GM15510 (cell line): ENCODE measurements around the gene KHK.
A peak's percentile ranks its signal among the peaks of the same experiment; 100 is the strongest.

Experiments used
- POLR2A ChIP-seq: IDR thresholded peaks from 3 replicates; pipeline ENCODE4 v1.6.1; 2011; ENCODE audit warnings: borderline replicate concordance; ENCODE audit not compliant: insufficient read length; ENCODE audit errors: extremely low read depth

Gene KHK

DNA sequence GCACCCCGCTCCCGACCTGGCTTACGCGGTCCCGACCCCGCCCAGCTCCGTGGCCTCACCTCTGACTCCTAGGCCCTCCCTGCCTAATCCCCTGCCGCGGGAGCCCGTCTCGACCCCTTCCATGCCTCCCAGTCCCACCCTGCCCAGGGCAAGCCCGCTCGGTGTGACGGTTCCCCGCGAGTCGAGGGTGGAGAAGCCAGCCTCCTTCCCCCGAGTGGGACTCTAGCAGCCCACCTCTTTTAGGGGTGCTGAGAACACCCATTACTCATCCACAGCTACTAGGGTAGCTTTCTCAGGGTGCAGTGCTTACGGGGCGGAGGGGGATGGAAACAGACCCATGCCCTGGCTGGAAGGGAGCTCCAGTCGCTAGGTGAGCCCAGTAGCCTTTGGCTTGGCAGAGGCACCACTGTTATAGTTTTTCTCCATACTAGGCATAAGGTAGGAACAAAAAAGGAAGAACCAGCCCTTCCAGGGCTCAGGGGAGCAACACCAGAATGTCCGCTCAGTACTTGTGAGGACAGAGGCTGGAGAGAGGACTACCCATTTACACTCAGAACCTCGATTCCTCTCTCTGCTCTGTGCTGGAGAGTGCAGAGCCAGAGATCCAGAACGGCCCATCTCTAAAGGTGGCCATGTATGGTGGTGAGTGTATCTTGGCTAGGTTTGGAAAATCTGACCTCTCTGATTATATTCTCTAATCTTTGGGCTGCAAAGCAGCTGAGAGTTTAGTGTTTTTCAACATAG lies 34.5 kb upstream of the KHK start:
- TF ChIP-seq POLR2A, result no peak

DNA sequence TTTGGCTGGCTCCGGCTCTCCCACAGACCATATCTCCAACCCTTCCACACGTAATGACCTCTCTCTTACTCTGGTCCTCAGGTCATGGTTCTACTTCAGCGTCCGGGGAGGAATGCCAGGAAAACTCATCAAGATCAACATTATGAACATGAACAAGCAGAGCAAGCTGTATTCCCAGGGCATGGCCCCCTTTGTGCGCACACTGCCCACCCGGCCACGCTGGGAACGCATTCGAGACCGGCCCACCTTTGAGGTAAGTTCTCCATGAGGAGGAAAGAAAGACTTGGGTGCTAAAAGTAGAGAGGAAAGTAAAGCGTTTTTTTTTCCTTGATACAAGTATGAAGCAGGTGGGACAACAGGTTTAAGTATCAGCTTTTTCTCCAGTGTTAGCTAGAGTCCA lies 33.3 kb upstream of the KHK start:
- TF ChIP-seq POLR2A, result no peak

DNA sequence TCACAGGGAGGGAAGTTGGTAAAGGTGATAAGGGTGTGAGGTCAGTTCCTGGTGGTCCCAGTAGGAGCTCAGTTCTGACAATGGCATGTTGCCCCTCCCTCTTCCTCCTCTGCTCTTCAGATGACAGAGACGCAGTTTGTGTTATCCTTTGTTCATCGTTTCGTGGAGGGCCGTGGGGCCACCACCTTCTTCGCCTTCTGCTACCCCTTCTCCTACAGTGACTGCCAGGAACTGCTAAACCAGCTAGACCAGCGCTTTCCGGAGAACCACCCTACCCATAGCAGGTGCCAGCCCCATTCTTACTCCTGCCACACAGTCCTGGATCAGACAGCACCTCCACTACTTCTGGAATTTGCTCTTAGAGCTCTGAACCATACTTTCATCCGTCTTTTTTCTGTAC lies 32.8 kb upstream of the KHK start:
- TF ChIP-seq POLR2A, result no peak

DNA sequence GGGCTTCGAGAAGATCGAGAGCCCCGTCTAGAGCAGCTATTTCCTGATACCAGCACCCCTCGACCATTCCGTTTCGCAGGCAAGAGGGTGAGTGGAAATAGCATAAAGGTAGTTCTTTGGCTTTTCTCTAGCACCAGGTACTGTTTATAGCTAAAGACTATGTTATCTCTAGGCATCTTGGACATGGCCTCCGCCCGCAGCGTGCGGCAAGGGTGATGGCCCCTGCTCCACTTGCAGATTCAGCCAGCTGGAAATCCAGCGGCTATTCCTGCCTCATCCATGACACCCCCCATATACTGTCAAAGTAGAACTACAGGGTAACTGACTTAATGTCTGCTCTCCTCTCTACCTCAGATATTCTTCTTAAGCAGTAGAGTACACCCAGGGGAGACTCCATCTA lies 31.9 kb upstream of the KHK start:
- no peak for TF ChIP-seq POLR2A

DNA sequence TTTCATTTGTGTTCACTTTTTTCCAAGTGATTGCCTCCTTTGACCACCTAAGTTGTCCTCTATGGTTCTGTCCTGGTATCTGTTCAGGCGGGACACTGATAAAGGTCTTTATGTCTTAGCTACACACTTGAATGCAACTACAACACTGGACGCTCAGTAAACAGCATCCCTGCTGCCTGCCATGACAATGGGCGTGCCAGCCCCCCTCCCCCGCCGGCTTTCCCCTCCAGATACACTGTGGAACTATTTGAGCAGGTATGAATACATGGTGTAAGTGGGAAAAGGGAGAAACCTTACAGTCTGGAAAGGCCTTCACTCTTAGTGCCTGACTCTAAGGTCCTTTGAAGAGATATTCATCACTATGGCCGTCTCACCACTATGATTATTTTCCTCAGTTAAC lies 29.4 kb upstream of the KHK start:
- no peak for TF ChIP-seq POLR2A

DNA sequence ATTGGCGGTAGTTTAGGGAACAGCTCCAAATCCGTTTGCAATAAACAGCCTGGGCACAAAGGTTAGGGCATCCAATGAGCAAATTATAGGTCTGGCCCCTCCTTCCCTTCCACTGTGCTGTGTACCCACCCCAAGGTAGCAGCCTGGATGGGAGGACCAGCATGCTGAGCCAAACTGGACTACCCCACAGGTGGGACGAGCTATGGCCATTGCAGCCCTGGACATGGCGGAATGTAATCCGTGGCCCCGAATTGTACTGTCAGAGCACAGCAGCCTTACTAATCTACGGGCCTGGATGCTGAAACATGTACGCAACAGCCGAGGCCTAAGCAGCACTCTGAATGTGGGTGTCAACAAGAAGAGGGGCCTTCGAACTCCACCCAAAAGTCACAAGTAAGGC lies 28.4 kb upstream of the KHK start:
- TF ChIP-seq POLR2A, result no peak

DNA sequence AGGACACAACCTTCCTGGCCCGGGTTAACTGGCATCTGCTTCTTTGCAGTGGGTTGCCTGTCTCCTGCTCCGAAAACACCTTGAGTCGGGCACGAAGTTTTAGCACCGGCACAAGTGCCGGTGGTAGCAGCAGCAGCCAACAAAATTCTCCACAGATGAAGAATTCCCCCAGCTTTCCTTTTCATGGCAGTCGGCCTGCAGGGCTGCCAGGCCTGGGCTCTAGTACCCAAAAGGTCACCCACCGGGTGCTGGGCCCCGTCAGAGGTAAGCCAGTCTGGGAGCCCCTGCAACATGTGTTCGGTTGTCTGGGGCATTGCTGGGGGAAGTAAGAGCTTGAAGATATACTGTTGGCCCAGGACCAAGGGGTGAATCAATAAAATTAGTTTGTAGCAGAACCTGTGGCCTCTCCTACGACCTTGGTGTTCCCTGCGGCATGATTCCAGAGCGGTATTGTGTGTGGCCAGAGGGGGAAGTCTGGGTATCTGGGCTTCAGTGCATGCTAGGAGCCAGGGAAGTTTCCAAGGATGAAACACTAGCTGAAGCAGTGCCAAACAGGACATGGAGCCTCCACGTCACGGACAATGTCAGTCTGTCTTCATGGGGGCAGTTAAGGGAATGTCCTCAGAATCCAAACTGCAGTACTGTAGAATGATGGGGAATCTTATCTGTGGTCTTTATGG lies 27.3 kb upstream of the KHK start:
- no peak for TF ChIP-seq POLR2A

DNA sequence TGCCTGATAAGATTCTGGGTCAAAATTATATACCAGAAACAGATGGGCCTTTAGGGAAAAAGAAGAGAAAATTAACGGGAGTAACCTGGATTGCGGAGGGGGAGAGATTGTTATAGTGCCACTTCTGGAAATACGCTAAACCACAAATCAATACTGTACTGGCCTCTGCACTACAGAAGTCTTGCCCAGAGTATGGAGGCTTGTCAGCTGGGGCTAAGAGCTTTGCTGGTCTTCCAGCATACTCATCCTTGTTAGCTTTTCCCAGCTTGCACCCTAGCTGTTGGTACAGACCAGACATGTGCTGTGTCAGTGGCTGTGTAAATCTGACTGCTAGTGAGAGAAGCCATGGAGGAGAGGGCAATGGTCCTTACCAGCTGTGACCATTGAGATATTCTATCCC lies 26.2 kb upstream of the KHK start:
- TF ChIP-seq POLR2A, result no peak

DNA sequence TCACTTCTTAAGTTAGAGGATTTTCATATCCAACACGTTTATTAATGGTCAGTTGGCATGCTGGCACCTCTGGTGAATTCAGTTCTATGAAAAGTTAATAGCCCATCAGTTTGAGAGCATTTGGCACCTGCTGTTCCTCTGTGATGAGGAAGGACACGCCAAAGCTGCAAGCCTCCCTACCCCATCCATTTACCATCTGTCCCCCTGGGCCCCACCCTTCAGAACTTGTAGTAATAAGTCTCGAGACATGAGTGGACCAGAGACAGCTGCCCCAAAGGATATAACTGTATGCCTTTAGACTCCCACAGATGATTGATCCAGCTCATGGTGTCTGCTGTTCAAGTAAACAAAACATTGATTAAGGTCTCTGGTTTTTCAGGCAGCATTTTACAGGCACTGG lies 21.4 kb upstream of the KHK start:
- TF ChIP-seq POLR2A, result no peak

DNA sequence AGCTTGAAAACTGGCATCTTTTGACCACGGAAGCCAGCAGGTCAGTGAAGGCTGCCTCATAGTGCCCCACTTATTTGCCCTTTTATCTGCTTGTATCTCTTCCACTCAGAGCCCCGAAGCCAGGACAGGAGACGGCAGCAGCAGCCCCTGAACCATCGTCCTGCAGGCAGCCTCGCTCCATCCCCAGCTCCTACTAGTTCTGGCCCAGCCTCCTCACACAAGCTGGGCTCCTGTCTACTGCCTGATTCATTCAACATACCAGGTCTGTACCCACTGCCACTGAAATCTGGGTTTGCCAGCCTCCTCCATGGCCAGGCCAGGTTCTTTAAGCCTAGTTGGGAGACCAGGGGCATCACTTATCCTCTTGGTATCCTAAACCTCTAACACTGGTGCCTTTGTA lies 19.2 kb upstream of the KHK start:
- TF ChIP-seq POLR2A, result no peak

DNA sequence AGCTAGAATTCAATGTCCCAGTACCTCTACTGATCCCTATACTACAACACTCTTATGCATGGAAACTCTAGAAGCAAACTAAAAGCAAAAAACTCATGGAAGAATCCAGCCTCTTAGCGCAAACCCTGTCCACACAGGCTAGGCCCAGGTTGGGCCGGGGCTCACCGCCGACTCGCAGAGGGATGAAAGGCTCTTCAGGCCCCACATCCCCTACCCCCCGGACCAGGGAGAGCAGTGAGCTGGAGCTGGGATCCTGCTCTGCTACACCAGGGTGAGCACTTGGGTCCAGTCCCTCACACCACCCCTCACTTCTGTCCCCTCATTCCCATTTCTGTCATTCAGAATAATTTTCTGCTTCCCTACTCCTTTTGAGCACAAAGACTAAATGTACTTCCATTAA lies 17.1 kb upstream of the KHK start:
- no peak for TF ChIP-seq POLR2A

DNA sequence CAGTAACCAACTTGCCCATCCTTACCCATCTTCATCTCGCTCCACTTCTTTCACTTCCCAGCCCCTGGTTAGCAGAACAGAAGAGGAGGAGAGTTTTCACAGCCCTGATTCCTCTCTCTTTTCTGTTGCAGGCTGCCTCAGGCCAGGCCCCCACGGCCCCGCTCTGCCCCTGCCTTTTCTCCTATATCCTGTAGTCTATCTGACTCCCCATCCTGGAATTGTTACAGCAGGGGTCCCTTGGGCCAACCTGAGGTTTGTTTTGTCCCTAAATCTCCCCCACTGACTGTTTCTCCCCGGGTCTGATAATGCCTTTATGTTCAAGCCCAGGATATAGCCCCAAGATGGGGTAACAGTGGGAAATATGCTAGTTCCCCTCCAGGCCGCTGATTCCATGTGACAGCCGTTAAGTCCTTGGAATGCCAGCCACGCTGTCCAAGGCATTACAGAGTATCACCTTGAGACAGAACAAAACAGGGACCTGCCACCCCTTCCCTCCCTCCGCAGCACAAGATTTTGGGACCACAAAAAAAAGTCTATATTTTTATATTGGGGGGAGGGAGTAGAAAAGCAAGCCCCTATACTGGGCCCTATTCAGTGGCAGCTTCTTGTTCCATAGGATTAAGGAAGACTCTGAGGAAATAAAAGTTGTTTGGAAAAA lies 16.5 kb upstream of the KHK start:
- no peak for TF ChIP-seq POLR2A

DNA sequence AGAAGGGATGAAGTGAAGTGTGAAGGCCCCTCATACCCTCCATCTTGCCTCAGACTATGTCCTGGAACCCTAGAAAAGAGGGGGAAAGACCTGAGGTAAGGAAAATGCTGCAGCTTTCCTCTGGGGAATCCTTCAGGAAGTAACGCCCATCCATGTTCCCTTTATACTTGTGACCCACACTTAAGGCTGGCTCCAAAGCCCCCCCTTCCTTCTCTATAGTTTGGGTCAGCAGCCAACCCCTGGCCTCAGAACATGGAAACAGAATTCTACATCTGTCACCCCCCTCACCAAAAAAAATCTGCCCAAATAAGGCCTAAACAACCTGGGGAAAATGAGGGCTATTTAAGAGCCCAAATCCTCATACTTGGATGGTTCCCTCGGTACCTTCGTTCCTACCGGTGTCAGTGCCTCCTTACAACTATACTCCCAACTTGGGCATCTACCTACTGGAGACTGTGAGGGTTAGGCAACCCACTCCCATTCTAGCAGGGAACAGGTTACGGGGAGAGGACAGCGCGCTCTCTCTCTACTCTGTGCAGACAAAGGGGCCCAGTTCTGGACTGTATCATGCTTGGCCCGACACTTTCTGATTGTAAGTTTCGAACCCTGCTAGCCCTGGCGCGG lies 15.8 kb upstream of the KHK start:
- TF ChIP-seq POLR2A, result no peak

DNA sequence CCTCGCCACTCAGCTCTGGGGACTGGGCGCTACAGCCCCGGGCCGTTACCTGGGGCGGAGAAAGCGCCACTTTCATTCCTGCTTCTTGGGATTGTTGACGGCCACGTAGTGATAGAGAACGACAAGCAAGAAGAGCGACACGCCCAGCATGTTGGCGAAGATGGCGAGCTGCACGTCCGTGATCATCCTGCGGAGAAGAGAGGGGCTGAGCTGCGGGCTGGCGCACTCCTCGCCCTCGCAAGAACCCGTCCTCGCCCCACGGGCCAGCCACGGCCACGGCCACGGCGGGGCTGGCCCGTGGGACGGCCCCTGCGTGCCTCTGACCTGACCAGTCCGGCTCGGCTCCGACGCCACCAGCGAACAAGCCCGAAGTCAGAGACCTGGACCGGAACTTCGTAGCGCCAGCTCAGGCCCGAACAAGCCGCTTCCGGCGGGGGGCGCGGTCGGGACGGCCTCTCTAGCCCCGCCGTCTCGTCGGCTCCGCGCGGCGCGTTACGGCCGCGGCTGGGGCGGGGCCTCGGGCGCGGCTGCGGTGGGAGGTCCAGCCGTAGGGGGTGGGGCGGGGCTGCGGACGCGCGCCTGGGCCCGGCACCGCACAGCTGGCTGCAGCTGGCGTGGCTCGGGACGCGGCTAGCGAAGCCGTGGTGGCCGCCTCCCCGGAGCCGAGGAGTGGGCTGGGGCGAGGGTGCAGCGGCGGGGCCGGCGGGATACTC lies 15.1 kb upstream of the KHK start, which contains the start of gene OST4:
Gene OST4, minus strand, starts transcription at position 378 of the 713 bp plus-strand sequence.
- TF ChIP-seq POLR2A, result peak; percentile 91
